HepG2 (cell line): ENCODE results near the gene CCDC30. TPM values are rescaled to one million over a fixed set of nuclear protein-coding genes. Genes with fewer than 3 reads are reported as not detected.

Experiments used
- ATM ChIP-seq: fragments of 450-650 bp; IDR thresholded peaks from 2 replicates; pipeline ENCODE4 v1.7.1; 2017; ENCODE audit warnings: mild to moderate bottlenecking, borderline replicate concordance
- CCDC6 ChIP-seq: sonication (generic); formaldehyde crosslinking; IDR thresholded peaks from 2 replicates; pipeline ENCODE4 v1.8.1; 2022; ENCODE audit warnings: mild to moderate bottlenecking, missing genetic modification reagents, moderate library complexity
- CREB3 ChIP-seq: sonication (generic); formaldehyde crosslinking; IDR thresholded peaks from 2 replicates; pipeline ENCODE4 v1.5.0; 2020; ENCODE audit warnings: missing genetic modification reagents
- FOSL1 ChIP-seq: sonication (generic); formaldehyde crosslinking; IDR thresholded peaks from 2 replicates; pipeline ENCODE4 v1.9.0; 2021; ENCODE audit warnings: missing genetic modification reagents, borderline replicate concordance
- FOXP4 ChIP-seq: sonication (generic); formaldehyde crosslinking; IDR thresholded peaks from 2 replicates; pipeline ENCODE4 v1.4.0; 2020; ENCODE audit warnings: missing genetic modification reagents
- GABPA ChIP-seq, 2 experiments: IDR thresholded peaks; 2 replicates each; pipeline ENCODE4 v1.6.1; 2011 to 2016; ENCODE audit warnings: low read depth in 2 of 2, low read length in 1 of 2, missing biosample characterization in 1 of 2, missing genetic modification characterization in 1 of 2
- GFI1 ChIP-seq: sonication (generic); formaldehyde crosslinking; IDR thresholded peaks from 2 replicates; pipeline ENCODE4 v1.5.0; 2020; ENCODE audit warnings: missing genetic modification reagents, mild to moderate bottlenecking, borderline replicate concordance
- GMEB1 ChIP-seq: sonication (generic); formaldehyde crosslinking; IDR thresholded peaks from 2 replicates; pipeline ENCODE4 v1.5.1; 2020; ENCODE audit warnings: missing genetic modification reagents, mild to moderate bottlenecking, borderline replicate concordance
- KDM5A ChIP-seq: fragments of 200-600 bp; sonication (generic); IDR thresholded peaks from 2 replicates; pipeline ENCODE4 v1.7.0; 2018; ENCODE audit warnings: antibody characterized with exemption, mild to moderate bottlenecking, low read length, borderline replicate concordance
- KDM5B ChIP-seq: sonication (generic); formaldehyde crosslinking; IDR thresholded peaks from 2 replicates; pipeline ENCODE4 v1.4.0; 2020; ENCODE audit warnings: missing genetic modification reagents, mild to moderate bottlenecking, borderline replicate concordance
- KLF16 ChIP-seq, 2 experiments: sonication (generic) in 1 of 2; formaldehyde crosslinking in 1 of 2; IDR thresholded peaks; 2 replicates each; pipeline versions ENCODE4 v1.6.1 to v1.8.0; 2016 to 2023; ENCODE audit warnings: missing genetic modification reagents in 2 of 2, missing compliant biosample characterization in 1 of 2
- KMT2B ChIP-seq: IDR thresholded peaks from 2 replicates; pipeline ENCODE4 v1.6.1; 2016; ENCODE audit warnings: missing genetic modification reagents, missing compliant biosample characterization
- MED8 ChIP-seq: sonication (generic); formaldehyde crosslinking; IDR thresholded peaks from 2 replicates; pipeline ENCODE4 v1.8.1; 2023; ENCODE audit warnings: mild to moderate bottlenecking, missing genetic modification reagents; ENCODE audit not compliant: insufficient replicate concordance
- NCOA2 ChIP-seq: sonication (generic); formaldehyde crosslinking; IDR thresholded peaks from 2 replicates; pipeline ENCODE4 v1.8.0; 2022; ENCODE audit warnings: inconsistent platforms
- PRMT3 ChIP-seq: sonication (generic); formaldehyde crosslinking; IDR thresholded peaks from 2 replicates; pipeline ENCODE4 v1.8.1; 2022; ENCODE audit warnings: low read depth, mild to moderate bottlenecking, moderate library complexity, missing genetic modification reagents, borderline replicate concordance
- SOX13 ChIP-seq, 3 experiments: fragments of 450-650 bp in 1 of 3; sonication (generic) in 1 of 3; formaldehyde crosslinking in 1 of 3; IDR thresholded peaks in 2 of 3; conservative IDR thresholded peaks in 1 of 3; 2 replicates each; pipeline versions ENCODE4 v1.5.0 to v1.6.1; 2016 to 2020; ENCODE audit warnings: antibody characterized with exemption in 1 of 3, mild to moderate bottlenecking in 1 of 3, missing compliant biosample characterization in 1 of 3, missing genetic modification reagents in 1 of 3, moderate library complexity in 1 of 3
- ZBTB14 ChIP-seq: sonication (generic); formaldehyde crosslinking; IDR thresholded peaks from 2 replicates; pipeline ENCODE4 v1.4.0; 2020; ENCODE audit warnings: missing genetic modification reagents
- ZBTB21 ChIP-seq: sonication (generic); formaldehyde crosslinking; IDR thresholded peaks from 2 replicates; pipeline ENCODE4 v1.4.0; 2020; ENCODE audit warnings: missing genetic modification reagents
- ZNF274 ChIP-seq: sonication (generic); formaldehyde crosslinking; IDR thresholded peaks from 2 replicates; pipeline ENCODE4 v1.5.1; 2020; ENCODE audit warnings: mild to moderate bottlenecking, missing genetic modification reagents
- ZNF615 ChIP-seq: sonication (generic); formaldehyde crosslinking; IDR thresholded peaks from 2 replicates; pipeline ENCODE4 v1.5.0; 2020; ENCODE audit warnings: mild to moderate bottlenecking, missing genetic modification reagents, borderline replicate concordance
- ZSCAN31 ChIP-seq: sonication (generic); formaldehyde crosslinking; IDR thresholded peaks from 2 replicates; pipeline ENCODE4 v1.5.0; 2020; ENCODE audit warnings: low read depth, mild to moderate bottlenecking, missing genetic modification reagents
- polyA plus RNA-seq, 8 experiments: library from polyadenylated mRNA; depleted of rRNA in 3 of 8; stranded (reverse) in 7 of 8; unstranded in 1 of 8; fragments of >200 nt; fragmentation: Illumina TruSeq in 4 of 8; extraction: Trizol in 4 of 8; gene quantifications; 2 replicates each; pipeline versions ENCODE4 v1.2.1 to v1.2.3, GENCODE V29; 2011 to 2016; ENCODE audit warnings: low read depth in 4 of 8, missing spikeins in 1 of 8, mixed read lengths in 1 of 8; ENCODE audit not compliant: insufficient read depth in 1 of 8
- total RNA-seq, 5 experiments: library from RNA; depleted of rRNA; stranded (reverse); fragments of >200 nt; fragmentation: Illumina TruSeq; extraction: Trizol; gene quantifications; 2 replicates each; pipeline ENCODE4 v1.2.3, GENCODE V29; 2016; ENCODE audit warnings: low read depth in 1 of 5

The CCDC30 gene
- total and polyA plus RNA-seq, 2 of the 13 experiments (the other 11 are each of a cell fraction or from before 2014, with no cell fraction given) = 0.25 to 0.77 TPM

DNA sequence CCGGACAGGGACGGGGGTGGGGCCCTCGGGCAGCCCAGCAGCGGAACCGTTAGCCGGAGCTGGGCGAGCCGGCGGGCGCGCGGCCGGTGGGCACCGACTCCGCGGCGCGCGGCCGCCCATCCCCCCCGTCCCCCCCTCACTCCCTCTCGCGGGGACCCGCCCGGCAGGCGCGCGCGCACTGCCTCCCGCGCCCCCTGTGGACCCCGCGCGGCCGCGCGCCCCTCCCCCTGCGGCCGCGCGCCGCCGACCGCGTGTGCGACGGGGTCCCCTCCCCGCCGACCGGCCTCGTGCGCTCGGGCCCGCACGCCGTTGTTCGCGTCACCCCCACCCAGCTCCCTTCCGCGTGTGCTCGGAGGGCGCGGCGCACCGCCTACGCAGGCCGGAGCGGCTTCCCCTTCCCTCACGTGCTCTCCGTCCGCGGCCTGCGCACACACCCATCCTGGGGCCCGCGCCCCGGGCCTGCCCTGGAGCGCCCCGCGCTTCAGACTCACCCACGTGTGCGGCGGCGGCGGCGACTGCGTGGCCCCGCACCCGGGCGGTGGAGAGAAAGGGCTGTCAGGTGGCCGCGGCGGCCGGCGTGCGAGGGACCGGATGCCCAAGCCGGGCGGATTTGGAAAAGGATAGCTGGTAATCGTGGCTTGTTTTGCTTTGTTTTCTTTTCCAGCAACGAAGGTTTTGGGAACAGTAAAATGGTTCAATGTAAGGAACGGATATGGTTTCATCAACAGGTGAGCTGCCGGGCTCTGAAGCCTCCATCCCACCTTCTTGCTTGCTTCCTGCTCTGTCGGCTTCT, 219.8 kb downstream of the CCDC30 start (continued):
- TF ChIP-seq CCDC6 = 0 out of 2 replicates have a peak, but pooled peaks have one; percentile 53
- peak; percentile 20 for TF ChIP-seq MED8 (CRISPR knock-in tag)
- TF ChIP-seq GABPA (IDR thresholded peaks at IDR 0.05; ENCODE audit: low read depth, low read length) = peak; percentile 32
- no peak for TF ChIP-seq GABPA (CRISPR knock-in tag; IDR thresholded peaks at IDR 0.05; ENCODE audit: low read depth)
- TF ChIP-seq SOX13 (IDR thresholded peaks at IDR 0.05) = no peak
- peak in 1 of 2 experiments; percentile 4; a peak in 1 of 4 replicates for TF ChIP-seq SOX13 (CRISPR knock-in tag; conservative IDR thresholded peaks at IDR 0.05 in 1 of 2, IDR thresholded peaks at IDR 0.05 in 1 of 2)
- no peak for TF ChIP-seq ZSCAN31 (CRISPR knock-in tag)
- TF ChIP-seq FOXP4 (CRISPR knock-in tag) = peak; percentile 38; the same call in 1 of the 2 replicates
- TF ChIP-seq KDM5A = 0 out of 2 replicates have a peak, but pooled peaks have one; percentile 48
- TF ChIP-seq ZNF615 (CRISPR knock-in tag) = no peak
- peak; percentile 50; the same call in 1 of the 2 replicates for TF ChIP-seq ZNF274 (CRISPR knock-in tag)
- 0 out of 2 replicates have a peak, but pooled peaks have one; percentile 10 for TF ChIP-seq GFI1
- no peak for TF ChIP-seq ATM
- TF ChIP-seq KLF16 (CRISPR knock-in tag; IDR thresholded peaks at IDR 0.05) = peak in 1 of 2 experiments; percentile 46; a peak in 1 of 4 replicates
- TF ChIP-seq ZBTB21 = no peak
- 0 out of 2 replicates have a peak, but pooled peaks have one; percentile 44 for TF ChIP-seq CREB3
- peak; percentile 75 for TF ChIP-seq KDM5B (CRISPR knock-in tag)
- TF ChIP-seq KMT2B (CRISPR knock-in tag) = 0 out of 2 replicates have a peak, but pooled peaks have one; percentile 25
- peak; percentile 83 for TF ChIP-seq ZBTB14 (CRISPR knock-in tag)
- no peak for TF ChIP-seq FOSL1
- TF ChIP-seq PRMT3 (CRISPR knock-in tag) = no peak
- TF ChIP-seq GMEB1 (CRISPR knock-in tag) = 0 out of 2 replicates have a peak, but pooled peaks have one; percentile 17
- TF ChIP-seq NCOA2 (CRISPR knock-in tag) = peak; percentile 17; the same call in 1 of the 2 replicates
